K562 (cell line): ENCODE measurements around the gene PPM1F. TPM values are rescaled to one million over a fixed set of nuclear protein-coding genes. Genes with fewer than 3 reads are reported as not detected.
A peak's percentile ranks its signal among the peaks of the same experiment; 100 is the strongest.

Experiments used
- IFI16 ChIP-seq: fragments of 250-450 bp; sonication (Bioruptor Pico); IDR thresholded peaks from 2 replicates; pipeline ENCODE4 v2.1.2; 2022; ENCODE audit warnings: mild to moderate bottlenecking, inconsistent platforms
- PHB2 ChIP-seq: fragments of 450-650 bp; IDR thresholded peaks from 2 replicates; pipeline ENCODE4 v1.6.1; 2017; ENCODE audit warnings: low read depth
- XRCC4 ChIP-seq: IDR thresholded peaks from one replicate; pipeline ENCODE4 v1.6.1; 2011; ENCODE audit not compliant: insufficient read depth, insufficient read length; ENCODE audit errors: extremely low read depth
- ZFP36 ChIP-seq: fragments of 150-350 bp; IDR thresholded peaks from 2 replicates; pipeline ENCODE4 v1.6.1; 2018; ENCODE audit warnings: low read length, low read depth; ENCODE audit not compliant: partially characterized antibody
- ZNF408 ChIP-seq: fragments of 250-450 bp; sonication (Bioruptor Pico); IDR thresholded peaks from 2 replicates; pipeline ENCODE4 v1.4.0; 2020; ENCODE audit warnings: low read depth, mild to moderate bottlenecking, moderate library complexity
- polyA plus RNA-seq, 8 experiments: library from polyadenylated mRNA; depleted of rRNA in 4 of 8; stranded (reverse) in 5 of 8; unstranded in 3 of 8; fragments of >200 nt; fragmentation: Nextera tagmentation in 2 of 8; fragmentation: Illumina TruSeq in 1 of 8; extraction: Ambion mirVana in 2 of 8; extraction: Trizol in 1 of 8; gene quantifications; 2 replicates each; pipeline versions ENCODE4 v1.2.1 to v1.2.3, GENCODE V29; 2011 to 2014; ENCODE audit warnings: inconsistent platforms in 1 of 8, missing spikeins in 1 of 8
- total RNA-seq, 7 experiments: library from RNA; depleted of rRNA in 6 of 7; stranded (reverse); fragments of >200 nt in 6 of 7; fragmentation: Illumina TruSeq in 2 of 7; extraction: Trizol in 2 of 7; gene quantifications; 2 replicates each; pipeline versions ENCODE4 v1.2.1 to v1.2.3, GENCODE V29; 2011 to 2021; ENCODE audit warnings: low replicate concordance in 1 of 7
- TF ChIP-seq, protein P1 (sequence below), 2 experiments: fragments of 450-650 bp; formaldehyde crosslinking in 1 of 2; IDR thresholded peaks; 2 replicates each; pipeline versions ENCODE4 v1.4.0 to v1.6.1; 2014 to 2020; ENCODE audit warnings: mild to moderate bottlenecking in 2 of 2, borderline replicate concordance in 1 of 2, low read depth in 1 of 2
- TF ChIP-seq, protein P2 (sequence below): sonication (generic); formaldehyde crosslinking; IDR thresholded peaks from 2 replicates; pipeline ENCODE4 v1.8.1; 2023; ENCODE audit warnings: mild to moderate bottlenecking, missing genetic modification reagents
- TF ChIP-seq, protein P3 (sequence below): fragments of 450-650 bp; IDR thresholded peaks from 2 replicates; pipeline ENCODE4 v1.6.1; 2016
- TF ChIP-seq, protein P4 (sequence below): sonication (generic); formaldehyde crosslinking; IDR thresholded peaks from 2 replicates; pipeline ENCODE4 v1.8.0; 2022; ENCODE audit warnings: missing genetic modification reagents, mild to moderate bottlenecking, moderate library complexity, borderline replicate concordance
- TF ChIP-seq, protein P5 (sequence below): sonication (generic); formaldehyde crosslinking; IDR thresholded peaks from 2 replicates; pipeline ENCODE4 v1.8.0; 2022; ENCODE audit warnings: mild to moderate bottlenecking, missing genetic modification reagents

PPM1F gene
- total and polyA plus RNA-seq, 9 of the 15 experiments (the other 6 are each of a cell fraction or from before 2014, with no cell fraction given): 2.1 to 159 (median 64.0) TPM

DNA sequence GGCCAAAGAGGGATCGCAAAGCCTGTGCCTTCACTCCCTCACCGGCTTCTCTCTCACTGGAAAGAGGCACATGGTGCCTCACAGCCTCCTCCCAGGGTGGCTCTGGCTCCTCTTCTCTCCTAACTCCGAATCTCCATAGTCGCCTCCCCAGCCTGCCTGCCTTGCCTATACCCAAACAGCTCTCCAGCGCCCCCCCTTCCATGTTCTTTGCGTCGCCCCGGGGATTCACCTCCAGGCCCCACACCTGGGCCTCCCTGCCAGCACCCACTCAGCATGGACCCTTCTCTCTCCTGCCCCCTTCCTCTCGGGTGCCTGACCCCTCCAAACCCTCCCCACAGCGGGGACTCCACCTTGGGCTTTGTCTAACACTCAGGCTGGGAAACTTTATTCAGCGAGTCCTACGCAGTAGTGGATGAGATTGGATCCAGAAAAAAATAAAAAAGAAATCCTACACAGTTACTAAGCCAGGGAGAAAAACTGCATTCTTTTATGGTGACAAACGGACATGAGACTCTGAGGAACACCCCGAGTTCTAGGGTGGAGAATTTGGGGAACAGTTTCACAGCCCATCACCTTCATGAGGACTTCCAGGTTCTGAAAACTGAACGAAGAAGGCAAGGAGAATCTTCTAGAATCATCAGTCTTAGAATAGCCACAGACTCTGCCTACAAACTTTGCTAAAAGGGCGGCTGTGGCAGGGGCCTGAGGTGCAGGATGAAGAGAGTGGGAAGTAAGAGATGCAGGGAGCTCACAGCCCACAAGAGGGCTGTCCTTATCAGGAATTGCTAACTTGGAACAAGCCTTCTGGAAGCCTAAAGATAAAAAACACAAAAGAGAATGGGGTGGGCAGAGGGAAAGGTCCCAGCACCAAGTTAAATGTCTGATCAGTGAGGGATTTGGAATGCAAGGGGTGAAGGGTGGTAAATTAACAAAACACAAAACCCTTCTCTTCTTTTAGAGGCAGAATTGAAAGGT lies 5.3 kb downstream of the PPM1F start (continued):
- TF ChIP-seq, protein P1, sequence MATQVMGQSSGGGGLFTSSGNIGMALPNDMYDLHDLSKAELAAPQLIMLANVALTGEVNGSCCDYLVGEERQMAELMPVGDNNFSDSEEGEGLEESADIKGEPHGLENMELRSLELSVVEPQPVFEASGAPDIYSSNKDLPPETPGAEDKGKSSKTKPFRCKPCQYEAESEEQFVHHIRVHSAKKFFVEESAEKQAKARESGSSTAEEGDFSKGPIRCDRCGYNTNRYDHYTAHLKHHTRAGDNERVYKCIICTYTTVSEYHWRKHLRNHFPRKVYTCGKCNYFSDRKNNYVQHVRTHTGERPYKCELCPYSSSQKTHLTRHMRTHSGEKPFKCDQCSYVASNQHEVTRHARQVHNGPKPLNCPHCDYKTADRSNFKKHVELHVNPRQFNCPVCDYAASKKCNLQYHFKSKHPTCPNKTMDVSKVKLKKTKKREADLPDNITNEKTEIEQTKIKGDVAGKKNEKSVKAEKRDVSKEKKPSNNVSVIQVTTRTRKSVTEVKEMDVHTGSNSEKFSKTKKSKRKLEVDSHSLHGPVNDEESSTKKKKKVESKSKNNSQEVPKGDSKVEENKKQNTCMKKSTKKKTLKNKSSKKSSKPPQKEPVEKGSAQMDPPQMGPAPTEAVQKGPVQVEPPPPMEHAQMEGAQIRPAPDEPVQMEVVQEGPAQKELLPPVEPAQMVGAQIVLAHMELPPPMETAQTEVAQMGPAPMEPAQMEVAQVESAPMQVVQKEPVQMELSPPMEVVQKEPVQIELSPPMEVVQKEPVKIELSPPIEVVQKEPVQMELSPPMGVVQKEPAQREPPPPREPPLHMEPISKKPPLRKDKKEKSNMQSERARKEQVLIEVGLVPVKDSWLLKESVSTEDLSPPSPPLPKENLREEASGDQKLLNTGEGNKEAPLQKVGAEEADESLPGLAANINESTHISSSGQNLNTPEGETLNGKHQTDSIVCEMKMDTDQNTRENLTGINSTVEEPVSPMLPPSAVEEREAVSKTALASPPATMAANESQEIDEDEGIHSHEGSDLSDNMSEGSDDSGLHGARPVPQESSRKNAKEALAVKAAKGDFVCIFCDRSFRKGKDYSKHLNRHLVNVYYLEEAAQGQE (IDR thresholded peaks at IDR 0.05; ENCODE audit: borderline replicate concordance): no peak
- TF ChIP-seq, protein P1 (CRISPR knock-in tag; IDR thresholded peaks at IDR 0.05; ENCODE audit: low read depth): no peak
- TF ChIP-seq, protein P2, sequence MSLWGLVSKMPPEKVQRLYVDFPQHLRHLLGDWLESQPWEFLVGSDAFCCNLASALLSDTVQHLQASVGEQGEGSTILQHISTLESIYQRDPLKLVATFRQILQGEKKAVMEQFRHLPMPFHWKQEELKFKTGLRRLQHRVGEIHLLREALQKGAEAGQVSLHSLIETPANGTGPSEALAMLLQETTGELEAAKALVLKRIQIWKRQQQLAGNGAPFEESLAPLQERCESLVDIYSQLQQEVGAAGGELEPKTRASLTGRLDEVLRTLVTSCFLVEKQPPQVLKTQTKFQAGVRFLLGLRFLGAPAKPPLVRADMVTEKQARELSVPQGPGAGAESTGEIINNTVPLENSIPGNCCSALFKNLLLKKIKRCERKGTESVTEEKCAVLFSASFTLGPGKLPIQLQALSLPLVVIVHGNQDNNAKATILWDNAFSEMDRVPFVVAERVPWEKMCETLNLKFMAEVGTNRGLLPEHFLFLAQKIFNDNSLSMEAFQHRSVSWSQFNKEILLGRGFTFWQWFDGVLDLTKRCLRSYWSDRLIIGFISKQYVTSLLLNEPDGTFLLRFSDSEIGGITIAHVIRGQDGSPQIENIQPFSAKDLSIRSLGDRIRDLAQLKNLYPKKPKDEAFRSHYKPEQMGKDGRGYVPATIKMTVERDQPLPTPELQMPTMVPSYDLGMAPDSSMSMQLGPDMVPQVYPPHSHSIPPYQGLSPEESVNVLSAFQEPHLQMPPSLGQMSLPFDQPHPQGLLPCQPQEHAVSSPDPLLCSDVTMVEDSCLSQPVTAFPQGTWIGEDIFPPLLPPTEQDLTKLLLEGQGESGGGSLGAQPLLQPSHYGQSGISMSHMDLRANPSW (CRISPR knock-in tag): peak; percentile 75; the same call in 1 of the 2 replicates
- TF ChIP-seq ZNF408 (no peak), ZFP36 (peak; percentile 70), IFI16 (CRISPR knock-in tag) (no peak), PHB2 (no peak), XRCC4 (no peak)
- TF ChIP-seq, protein P3, sequence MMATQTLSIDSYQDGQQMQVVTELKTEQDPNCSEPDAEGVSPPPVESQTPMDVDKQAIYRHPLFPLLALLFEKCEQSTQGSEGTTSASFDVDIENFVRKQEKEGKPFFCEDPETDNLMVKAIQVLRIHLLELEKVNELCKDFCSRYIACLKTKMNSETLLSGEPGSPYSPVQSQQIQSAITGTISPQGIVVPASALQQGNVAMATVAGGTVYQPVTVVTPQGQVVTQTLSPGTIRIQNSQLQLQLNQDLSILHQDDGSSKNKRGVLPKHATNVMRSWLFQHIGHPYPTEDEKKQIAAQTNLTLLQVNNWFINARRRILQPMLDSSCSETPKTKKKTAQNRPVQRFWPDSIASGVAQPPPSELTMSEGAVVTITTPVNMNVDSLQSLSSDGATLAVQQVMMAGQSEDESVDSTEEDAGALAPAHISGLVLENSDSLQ: no peak
- TF ChIP-seq, protein P4, sequence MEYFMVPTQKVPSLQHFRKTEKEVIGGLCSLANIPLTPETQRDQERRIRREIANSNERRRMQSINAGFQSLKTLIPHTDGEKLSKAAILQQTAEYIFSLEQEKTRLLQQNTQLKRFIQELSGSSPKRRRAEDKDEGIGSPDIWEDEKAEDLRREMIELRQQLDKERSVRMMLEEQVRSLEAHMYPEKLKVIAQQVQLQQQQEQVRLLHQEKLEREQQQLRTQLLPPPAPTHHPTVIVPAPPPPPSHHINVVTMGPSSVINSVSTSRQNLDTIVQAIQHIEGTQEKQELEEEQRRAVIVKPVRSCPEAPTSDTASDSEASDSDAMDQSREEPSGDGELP (CRISPR knock-in tag): no peak
- TF ChIP-seq, protein P5, sequence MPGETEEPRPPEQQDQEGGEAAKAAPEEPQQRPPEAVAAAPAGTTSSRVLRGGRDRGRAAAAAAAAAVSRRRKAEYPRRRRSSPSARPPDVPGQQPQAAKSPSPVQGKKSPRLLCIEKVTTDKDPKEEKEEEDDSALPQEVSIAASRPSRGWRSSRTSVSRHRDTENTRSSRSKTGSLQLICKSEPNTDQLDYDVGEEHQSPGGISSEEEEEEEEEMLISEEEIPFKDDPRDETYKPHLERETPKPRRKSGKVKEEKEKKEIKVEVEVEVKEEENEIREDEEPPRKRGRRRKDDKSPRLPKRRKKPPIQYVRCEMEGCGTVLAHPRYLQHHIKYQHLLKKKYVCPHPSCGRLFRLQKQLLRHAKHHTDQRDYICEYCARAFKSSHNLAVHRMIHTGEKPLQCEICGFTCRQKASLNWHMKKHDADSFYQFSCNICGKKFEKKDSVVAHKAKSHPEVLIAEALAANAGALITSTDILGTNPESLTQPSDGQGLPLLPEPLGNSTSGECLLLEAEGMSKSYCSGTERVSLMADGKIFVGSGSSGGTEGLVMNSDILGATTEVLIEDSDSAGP: no peak
